CD14-positive monocyte (primary cell): ENCODE results near the gene RUNX2. TPM values are rescaled to one million over a fixed set of nuclear protein-coding genes. Genes with fewer than 3 reads are reported as not detected.
A peak's percentile ranks its signal among the peaks of the same experiment; 100 is the strongest.

Experiments
- DNase-seq, 3 donors: peaks; one replicate each; pipeline ENCODE4 v3.0.0-alpha.2; 2011 to 2022
- H2AFZ ChIP-seq: 2 replicates; pipeline ENCODE4 v1.6.0; 2012; ENCODE audit warnings: mild to moderate bottlenecking, low read depth, low read length, inconsistent platforms; ENCODE audit not compliant: insufficient read depth, poor library complexity, severe bottlenecking
- H3K27ac ChIP-seq, 2 donors: 1 replicate in 1 of 2; 2 replicates in 1 of 2; pipeline ENCODE4 v1.5.1; 2012 to 2013; ENCODE audit warnings: low read length in 2 of 2, control low read depth in 1 of 2, inconsistent platforms in 1 of 2, low read depth in 1 of 2, mild to moderate bottlenecking in 1 of 2
- H3K27me3 ChIP-seq, 2 donors: one replicate each; pipeline versions ENCODE4 v1.6.0 to v1.6.1; 2011 to 2013; ENCODE audit warnings: low read length in 2 of 2; ENCODE audit not compliant: control insufficient read depth in 2 of 2, insufficient read depth in 2 of 2
- H3K36me3 ChIP-seq, 2 donors: replicated peaks in 1 of 2; 1 replicate in 1 of 2; 2 replicates in 1 of 2; pipeline versions ENCODE4 v1.5.1 to v1.6.1; 2012 to 2013; ENCODE audit warnings: low read length in 2 of 2, control low read depth in 1 of 2, inconsistent platforms in 1 of 2, mild to moderate bottlenecking in 1 of 2; ENCODE audit not compliant: insufficient read depth in 2 of 2, control insufficient read depth in 1 of 2
- H3K4me1 ChIP-seq, 2 donors: 1 replicate in 1 of 2; 2 replicates in 1 of 2; pipeline versions ENCODE4 v1.5.1 to v1.6.1; 2012 to 2013; ENCODE audit warnings: low read length in 2 of 2, control low read depth in 1 of 2, inconsistent platforms in 1 of 2, mild to moderate bottlenecking in 1 of 2, moderate library complexity in 1 of 2; ENCODE audit not compliant: insufficient read depth in 2 of 2, control insufficient read depth in 1 of 2
- H3K4me2 ChIP-seq: replicated peaks from 2 replicates; pipeline ENCODE3; 2012; ENCODE audit warnings: low read length, moderate library complexity, mild to moderate bottlenecking; ENCODE audit not compliant: poor library complexity, severe bottlenecking; ENCODE audit errors: extremely low read depth
- H3K4me3 ChIP-seq, 3 experiments: fragments of 200-600 bp in 1 of 3; sonication (generic) in 1 of 3; replicated peaks in 1 of 3; 1 replicate in 2 of 3; 2 replicates in 1 of 3; pipeline ENCODE4 v1.5.1; 2011 to 2013; ENCODE audit warnings: low read length in 3 of 3, mild to moderate bottlenecking in 3 of 3, control low read depth in 2 of 3, low read depth in 2 of 3, inconsistent platforms in 1 of 3, moderate library complexity in 1 of 3
- H3K79me2 ChIP-seq: 2 replicates; pipeline ENCODE4 v1.6.0; 2012; ENCODE audit warnings: mild to moderate bottlenecking, control low read depth, inconsistent platforms, low read length, moderate library complexity; ENCODE audit not compliant: insufficient read depth
- H3K9ac ChIP-seq: 2 replicates; pipeline ENCODE4 v1.6.0; 2017; ENCODE audit warnings: low read length, mild to moderate bottlenecking; ENCODE audit not compliant: insufficient read depth, poor library complexity, severe bottlenecking
- H3K9me3 ChIP-seq, 2 donors: replicated peaks in 1 of 2; 1 replicate in 1 of 2; 2 replicates in 1 of 2; pipeline versions ENCODE4 v1.5.1 to v1.6.1; 2012 to 2013; ENCODE audit warnings: low read length in 2 of 2, control low read depth in 1 of 2; ENCODE audit not compliant: control insufficient read depth in 1 of 2, insufficient read depth in 1 of 2
- H4K20me1 ChIP-seq: 2 replicates; pipeline ENCODE4 v1.6.0; 2012; ENCODE audit warnings: mild to moderate bottlenecking, low read length, control low read depth, moderate library complexity; ENCODE audit not compliant: insufficient read depth
- H3K27ac Mint-ChIP-seq, 7 donors: one replicate each; pipeline ENCODE4 v1.8.0; 2020; ENCODE audit warnings: mild to moderate bottlenecking in 7 of 7, mixed read lengths in 7 of 7, moderate library complexity in 6 of 7, inconsistent platforms in 2 of 7
- H3K27me3 Mint-ChIP-seq, 3 donors: one replicate each; pipeline ENCODE4 v1.8.0; 2021 to 2022; ENCODE audit warnings: low read depth in 3 of 3, mild to moderate bottlenecking in 3 of 3, mixed read lengths in 3 of 3, moderate library complexity in 3 of 3, inconsistent platforms in 1 of 3
- H3K36me3 Mint-ChIP-seq, 2 donors: one replicate each; pipeline ENCODE4 v1.8.0; 2020; ENCODE audit warnings: mixed read lengths in 2 of 2, inconsistent platforms in 1 of 2, mild to moderate bottlenecking in 1 of 2
- H3K4me1 Mint-ChIP-seq: one replicate; pipeline ENCODE4 v1.8.0; 2020; ENCODE audit warnings: mild to moderate bottlenecking, mixed read lengths
- H3K4me3 Mint-ChIP-seq, 2 donors: one replicate each; pipeline ENCODE4 v1.8.0; 2020; ENCODE audit warnings: mild to moderate bottlenecking in 2 of 2, mixed read lengths in 2 of 2, moderate library complexity in 1 of 2
- H3K9me3 Mint-ChIP-seq, 7 donors: one replicate each; pipeline ENCODE4 v1.8.0; 2020 to 2022; ENCODE audit warnings: mixed read lengths in 7 of 7, mild to moderate bottlenecking in 6 of 7, moderate library complexity in 6 of 7, inconsistent platforms in 2 of 7
- CTCF ChIP-seq: fragments of 200-600 bp; IDR thresholded peaks from one replicate; pipeline ENCODE4 v1.8.0; 2022; ENCODE audit warnings: antibody characterized with exemption, mild to moderate bottlenecking
- WGBS: methylation state at CpG from one replicate; pipeline ENCODE4 v1.1.5; 2013; ENCODE audit warnings: missing lambda C conversion rate; ENCODE audit not compliant: insufficient coverage; 5-methylcytosine and 5-hydroxymethylcytosine counted together
- intact Hi-C, 2 donors: fragments of 100-400 bp; cut with micrococcal nuclease; formaldehyde crosslinking; loops; one replicate each; pipeline versions ENCODE4 v1.15.0 to v1.15.1; 2023
- polyA plus RNA-seq, 3 donors: library from polyadenylated mRNA; depleted of rRNA in 1 of 3; unstranded in 2 of 3; stranded (reverse) in 1 of 3; fragments of 300-500 nt in 2 of 3; fragments of >200 nt in 1 of 3; fragmentation: Illumina TruSeq in 2 of 3; gene quantifications; 1 replicate in 2 of 3; 2 replicates in 1 of 3; pipeline ENCODE4 v1.2.3, GENCODE V29; 2012 to 2021

Gene RUNX2
- polyA plus RNA-seq, 3 donors, result 1.3 to 5.0 (median 2.5) TPM

GRCh38 chr6:45532721-45533210 lies 204.6 kb downstream of the RUNX2 start:
- Histone ChIP-seq H2AFZ (no peak overlapping the region), H3K79me2 (no peaks in the 10 kb centered on the region), H3K27me3 (no peaks in the 10 kb centered on the region), H3K27ac (no peak overlapping the region), H3K4me2 (no peak overlapping the region), H3K9ac (no peak overlapping the region), H3K36me3 (peaks cover 5 to 35% of the 10 kb centered on the region in 2 donors), H3K4me1 (no peaks in the 10 kb centered on the region), H4K20me1 (no peaks in the 10 kb centered on the region), H3K9me3 (no peaks in the 10 kb centered on the region), H3K4me3 (no peak overlapping the region)
- Mint-ChIP-seq H3K4me1 (peaks cover 10% of the 10 kb centered on the region), H3K36me3 (peaks cover 33 to 51% of the 10 kb centered on the region in 2 donors), H3K27ac (peak overlapping the region in 2 of 7 donors; percentile 65 to 76), H3K27me3 (no peaks in the 10 kb centered on the region), H3K9me3 (no peaks in the 10 kb centered on the region), H3K4me3 (no peak overlapping the region)
- 80% methylated on average over 2 of the region's 6 CpGs for WGBS
- intact Hi-C loops, result no loop called here
- no peak for DNase-seq
- TF ChIP-seq CTCF, result no peak

GRCh38 chr6:45533386-45533785 lies 205.3 kb downstream of the RUNX2 start:
- Histone ChIP-seq H3K36me3 (peaks cover 5 to 35% of the 10 kb centered on the region in 2 donors), H4K20me1 (no peaks in the 10 kb centered on the region), H3K4me3 (no peak overlapping the region), H3K79me2 (no peaks in the 10 kb centered on the region), H3K27ac (no peak overlapping the region), H2AFZ (no peak overlapping the region), H3K9ac (no peak overlapping the region), H3K27me3 (no peaks in the 10 kb centered on the region), H3K4me2 (no peak overlapping the region), H3K9me3 (no peaks in the 10 kb centered on the region), H3K4me1 (no peaks in the 10 kb centered on the region)
- no peak for TF ChIP-seq CTCF
- H3K27ac Mint-ChIP-seq, result no peak overlapping the region
- no peaks in the 10 kb centered on the region for H3K27me3 Mint-ChIP-seq
- WGBS, result no CpG with 5 or more reads among the region's 4 CpGs
- no peak overlapping the region for H3K4me3 Mint-ChIP-seq
- no peaks in the 10 kb centered on the region for H3K9me3 Mint-ChIP-seq
- intact Hi-C loops, result no loop called here
- no peak for DNase-seq
- H3K36me3 Mint-ChIP-seq, result peaks cover 31 to 45% of the 10 kb centered on the region in 2 donors
- peaks cover 8% of the 10 kb centered on the region for H3K4me1 Mint-ChIP-seq
